Activated CD8-positive, alpha-beta T cell treated with anti-CD3 and anti-CD28 coated beads for 36 hours (primary cell): ENCODE results near the gene GALNT5. TPM values are rescaled to one million over a fixed set of nuclear protein-coding genes. Genes with fewer than 3 reads are reported as not detected.
A peak's percentile ranks its signal among the peaks of the same experiment; 100 is the strongest.

Source experiments
- ATAC-seq: fragments of 200-7000 bp; cut with Tn5 transposase; one replicate; pipeline ENCODE4 v1.10.0; 2021; ENCODE audit warnings: mild to moderate bottlenecking, moderate library complexity
- CTCF ChIA-PET: fragments of 350-600 bp; sonication (Branson Sonifier 250); formaldehyde crosslinking; loops from one replicate; lab custom pipeline; 2021; ENCODE audit warnings: antibody characterized with exemption; lab: Charles Lee
- POLR2A ChIA-PET: fragments of 350-600 bp; sonication (Branson Sonifier 250); formaldehyde crosslinking; loops from one replicate; lab custom pipeline; 2021; ENCODE audit warnings: antibody characterized with exemption; lab: Charles Lee
- DNase-seq: peaks from one replicate; pipeline ENCODE4 v3.0.0-alpha.2; 2020
- H3K27ac Mint-ChIP-seq: one replicate; pipeline ENCODE4 v1.8.0; 2021; ENCODE audit warnings: mild to moderate bottlenecking, mixed read lengths
- H3K27me3 Mint-ChIP-seq: one replicate; pipeline ENCODE4 v1.8.0; 2021; ENCODE audit warnings: mixed read lengths
- H3K36me3 Mint-ChIP-seq: one replicate; pipeline ENCODE4 v1.8.0; 2021; ENCODE audit warnings: low read depth, mixed read lengths
- H3K4me1 Mint-ChIP-seq: one replicate; pipeline ENCODE4 v1.8.0; 2021; ENCODE audit warnings: low read depth, mixed read lengths
- H3K4me3 Mint-ChIP-seq: one replicate; pipeline ENCODE4 v1.8.0; 2021; ENCODE audit warnings: mild to moderate bottlenecking, moderate library complexity, mixed read lengths
- H3K9me3 Mint-ChIP-seq: one replicate; pipeline ENCODE4 v1.8.0; 2021; ENCODE audit warnings: mixed read lengths
- intact Hi-C: fragments of 100-400 bp; cut with micrococcal nuclease; formaldehyde crosslinking; loops from one replicate; pipeline ENCODE4 v1.10.0; 2022
- total RNA-seq, 2 experiments: library from RNA; stranded (reverse); gene quantifications; one replicate each; pipeline ENCODE4 v1.2.3, GENCODE V29; 2021
- TF ChIP-seq, protein P1 (sequence below): fragments of 200-600 bp; IDR thresholded peaks from one replicate; pipeline ENCODE4 v1.8.0; 2022; ENCODE audit warnings: antibody characterized with exemption, mild to moderate bottlenecking

GALNT5 gene
- total RNA-seq, 2 experiments from 2014 or later = not detected

DNA sequence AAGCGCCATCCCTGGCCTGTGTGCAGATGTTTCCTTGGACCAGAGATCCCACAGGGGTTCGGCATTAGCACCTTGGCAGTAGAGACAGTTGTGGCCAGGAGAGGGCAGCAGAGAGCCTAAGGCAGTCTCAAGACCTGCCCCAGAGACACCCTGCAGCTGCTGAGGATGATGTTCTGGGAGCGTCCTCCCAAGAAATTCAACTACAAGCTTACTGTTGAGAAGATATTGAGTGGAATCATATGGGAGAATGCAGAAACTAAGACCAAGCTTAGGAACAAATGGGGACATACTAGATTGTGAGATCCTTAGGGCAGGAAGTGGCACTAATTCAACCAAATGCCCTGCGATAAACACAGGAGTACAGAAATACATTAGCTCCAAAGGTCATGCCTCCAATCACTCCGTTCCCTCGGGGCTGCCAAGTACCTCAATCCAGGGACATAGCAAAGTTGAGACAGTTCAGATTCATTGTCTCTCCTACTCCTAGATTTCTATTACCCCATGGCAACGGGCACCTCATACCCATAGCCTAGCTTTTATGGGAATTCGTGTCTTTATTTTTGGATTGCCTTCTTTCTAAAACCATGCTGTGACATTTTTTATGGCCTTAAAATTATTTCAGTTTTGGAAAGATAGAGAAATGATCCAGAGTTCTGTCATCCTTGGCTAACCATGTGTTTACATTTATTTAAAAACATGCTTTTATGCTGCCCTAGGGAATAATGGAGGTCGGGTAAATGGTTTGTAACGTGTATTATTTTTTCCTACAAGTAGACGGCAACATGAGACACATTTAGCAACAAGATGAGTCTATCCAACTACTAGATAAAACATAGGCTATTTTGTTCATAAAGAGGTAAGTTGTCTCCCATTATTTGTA lies 70.4 kb downstream of the GALNT5 start:
- TF ChIP-seq, protein P1, sequence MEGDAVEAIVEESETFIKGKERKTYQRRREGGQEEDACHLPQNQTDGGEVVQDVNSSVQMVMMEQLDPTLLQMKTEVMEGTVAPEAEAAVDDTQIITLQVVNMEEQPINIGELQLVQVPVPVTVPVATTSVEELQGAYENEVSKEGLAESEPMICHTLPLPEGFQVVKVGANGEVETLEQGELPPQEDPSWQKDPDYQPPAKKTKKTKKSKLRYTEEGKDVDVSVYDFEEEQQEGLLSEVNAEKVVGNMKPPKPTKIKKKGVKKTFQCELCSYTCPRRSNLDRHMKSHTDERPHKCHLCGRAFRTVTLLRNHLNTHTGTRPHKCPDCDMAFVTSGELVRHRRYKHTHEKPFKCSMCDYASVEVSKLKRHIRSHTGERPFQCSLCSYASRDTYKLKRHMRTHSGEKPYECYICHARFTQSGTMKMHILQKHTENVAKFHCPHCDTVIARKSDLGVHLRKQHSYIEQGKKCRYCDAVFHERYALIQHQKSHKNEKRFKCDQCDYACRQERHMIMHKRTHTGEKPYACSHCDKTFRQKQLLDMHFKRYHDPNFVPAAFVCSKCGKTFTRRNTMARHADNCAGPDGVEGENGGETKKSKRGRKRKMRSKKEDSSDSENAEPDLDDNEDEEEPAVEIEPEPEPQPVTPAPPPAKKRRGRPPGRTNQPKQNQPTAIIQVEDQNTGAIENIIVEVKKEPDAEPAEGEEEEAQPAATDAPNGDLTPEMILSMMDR = peak; percentile 93
- Mint-ChIP-seq H3K36me3 (peaks cover 4% of the 10 kb centered on the region), H3K4me1 (peaks cover 59% of the 10 kb centered on the region), H3K4me3 (peak overlapping the region; percentile 45), H3K9me3 (no peaks in the 10 kb centered on the region), H3K27ac (peak overlapping the region; percentile 80), H3K27me3 (no peaks in the 10 kb centered on the region)
- ChIA-PET CTCF (interaction anchor here (0.6 to 16.6 kb wide), 60 partner anchors 10 to 427 kb away, joined by 3 to 246 read pairs (median 6); partner anchors contain the start of gene CYTIP), POLR2A (interaction anchor here (0.7 to 5.2 kb wide), 19 partner anchors 8 to 167 kb away, joined by 3 to 42 read pairs (median 5); partner anchors contain the start of gene CYTIP)
- DNase-seq (peak; percentile 95), ATAC-seq (peak; percentile 93)
- intact Hi-C loops = loop anchor here (5.0 kb wide), 1 partner anchor 84 kb away; no protein-coding TSS in a partner anchor

DNA sequence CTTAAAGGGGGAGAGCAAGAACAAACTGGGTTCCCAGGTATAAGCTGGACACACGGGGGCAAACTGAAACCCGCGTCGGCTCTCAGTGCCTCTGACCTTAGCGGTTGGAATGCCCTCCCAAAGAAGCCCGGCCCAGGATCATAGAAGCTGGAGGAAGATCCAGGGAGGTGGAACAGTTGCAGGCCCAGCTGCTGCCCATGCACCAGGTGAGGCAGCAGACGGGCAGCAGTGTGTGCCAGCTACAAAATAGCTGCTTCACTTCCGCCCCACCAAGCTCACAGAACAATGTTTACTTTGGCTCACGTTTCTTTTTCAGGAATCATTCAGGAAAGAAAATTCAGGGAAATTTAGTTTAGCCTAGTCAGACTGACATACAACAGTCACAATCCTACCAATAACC lies 72.0 kb downstream of the GALNT5 start:
- ChIA-PET CTCF (interaction anchor here (0.8 to 16.6 kb wide), 14 partner anchors 8 to 268 kb away, joined by 3 to 246 read pairs (median 6); no protein-coding TSS in a partner anchor), POLR2A (interaction anchor here (0.7 to 5.6 kb wide), 6 partner anchors 9 to 109 kb away, joined by 3 to 51 read pairs (median 3); no protein-coding TSS in a partner anchor)
- H3K9me3 Mint-ChIP-seq = no peaks in the 10 kb centered on the region
- H3K27ac Mint-ChIP-seq = peak overlapping the region; percentile 4
- no peak overlapping the region for H3K4me3 Mint-ChIP-seq
- intact Hi-C loops = loop anchor here (5.0 kb wide), 1 partner anchor 83 kb away; no protein-coding TSS in a partner anchor
- H3K27me3 Mint-ChIP-seq = no peaks in the 10 kb centered on the region
- DNase-seq (no peak), ATAC-seq (no peak)
- H3K36me3 Mint-ChIP-seq = peaks cover 4% of the 10 kb centered on the region
- peaks cover 71% of the 10 kb centered on the region for H3K4me1 Mint-ChIP-seq
- TF ChIP-seq, protein P1 = no peak

DNA sequence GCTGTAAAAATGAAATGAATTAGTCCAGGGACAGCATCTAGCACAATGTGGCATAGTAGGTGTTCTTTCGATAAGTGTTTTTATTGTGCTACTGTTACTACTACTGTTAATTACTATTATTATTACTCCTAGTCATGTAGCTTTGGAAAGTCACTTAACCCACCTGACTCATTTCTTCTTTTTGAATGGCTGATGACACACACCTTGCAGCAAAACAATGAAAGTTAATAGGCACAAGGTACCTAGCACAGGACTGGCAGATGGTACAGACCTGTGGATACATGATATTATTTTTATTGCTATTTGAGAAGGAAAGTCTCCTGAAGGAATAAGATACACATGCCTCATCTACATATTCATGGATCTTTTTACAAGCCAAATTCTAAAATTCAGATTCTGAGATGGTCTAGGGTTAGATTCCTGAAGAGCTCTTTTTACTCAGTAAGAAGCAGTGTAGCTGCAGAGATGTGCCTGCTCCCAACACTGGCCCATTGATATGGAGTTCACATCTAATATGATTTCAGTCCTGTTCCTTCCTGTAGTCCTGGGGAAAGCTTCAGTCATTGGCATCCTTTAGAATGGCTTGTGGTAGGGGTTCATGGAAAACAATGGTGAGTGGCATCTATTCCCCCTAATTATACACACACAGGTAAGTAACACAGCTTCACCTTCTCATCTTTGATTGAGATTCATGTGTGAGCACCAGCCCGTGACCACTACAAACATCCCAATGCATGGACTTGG lies 76.0 kb downstream of the GALNT5 start:
- TF ChIP-seq, protein P1 = no peak
- H3K36me3 Mint-ChIP-seq = peaks cover 5% of the 10 kb centered on the region
- CTCF ChIA-PET = interaction anchor here (1.1 to 13.1 kb wide), 6 partner anchors 15 to 98 kb away, joined by 3 to 172 read pairs (median 62); no protein-coding TSS in a partner anchor
- POLR2A ChIA-PET = interaction anchor here (0.8 to 5.6 kb wide), 8 partner anchors 17 to 156 kb away, joined by 3 to 52 read pairs (median 5); no protein-coding TSS in a partner anchor
- DNase-seq = no peak
- peaks cover 82% of the 10 kb centered on the region for H3K4me1 Mint-ChIP-seq
- H3K9me3 Mint-ChIP-seq = no peaks in the 10 kb centered on the region
- H3K27me3 Mint-ChIP-seq = no peaks in the 10 kb centered on the region
- no peak overlapping the region for H3K4me3 Mint-ChIP-seq
- intact Hi-C loops = no loop called here
- peak overlapping the region; percentile 74 for H3K27ac Mint-ChIP-seq
- peak; percentile 74 for ATAC-seq

DNA sequence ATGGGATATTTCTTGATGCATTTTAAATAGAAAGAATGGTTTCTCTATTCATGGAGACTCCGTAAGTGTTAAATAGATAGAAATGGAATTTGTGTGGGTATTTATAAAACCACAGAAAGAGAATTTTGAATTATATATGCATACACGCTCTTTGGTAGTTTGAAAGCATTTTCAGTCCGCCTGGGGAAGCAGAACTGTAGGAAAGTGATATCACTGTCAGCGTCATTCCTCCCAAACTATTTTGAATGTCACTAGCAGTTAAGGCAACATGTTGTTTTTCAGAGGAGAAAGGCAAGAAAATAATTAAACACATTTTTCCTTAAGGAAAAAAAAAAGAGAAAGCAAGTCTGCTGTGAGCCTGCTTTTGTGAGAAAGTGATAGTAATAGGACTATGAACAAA lies 76.8 kb downstream of the GALNT5 start:
- ATAC-seq = no peak
- H3K4me3 Mint-ChIP-seq = peak overlapping the region; percentile 33
- ChIA-PET POLR2A (interaction anchor here (0.8 to 5.6 kb wide), 9 partner anchors 73 to 155 kb away, joined by 3 to 52 read pairs (median 4); no protein-coding TSS in a partner anchor), CTCF (interaction anchor here (0.6 to 13.1 kb wide), 14 partner anchors 9 to 545 kb away, joined by 3 to 172 read pairs (median 20); partner anchors contain the start of gene ERMN)
- TF ChIP-seq, protein P1 = no peak
- H3K27ac Mint-ChIP-seq = peak overlapping the region; percentile 74
- no peak for DNase-seq
- peaks cover 5% of the 10 kb centered on the region for H3K36me3 Mint-ChIP-seq
- H3K27me3 Mint-ChIP-seq = no peaks in the 10 kb centered on the region
- intact Hi-C loops = no loop called here
- H3K9me3 Mint-ChIP-seq = no peaks in the 10 kb centered on the region
- H3K4me1 Mint-ChIP-seq = peaks cover 76% of the 10 kb centered on the region
